ENCODE results near the gene TNIK.

DNA sequence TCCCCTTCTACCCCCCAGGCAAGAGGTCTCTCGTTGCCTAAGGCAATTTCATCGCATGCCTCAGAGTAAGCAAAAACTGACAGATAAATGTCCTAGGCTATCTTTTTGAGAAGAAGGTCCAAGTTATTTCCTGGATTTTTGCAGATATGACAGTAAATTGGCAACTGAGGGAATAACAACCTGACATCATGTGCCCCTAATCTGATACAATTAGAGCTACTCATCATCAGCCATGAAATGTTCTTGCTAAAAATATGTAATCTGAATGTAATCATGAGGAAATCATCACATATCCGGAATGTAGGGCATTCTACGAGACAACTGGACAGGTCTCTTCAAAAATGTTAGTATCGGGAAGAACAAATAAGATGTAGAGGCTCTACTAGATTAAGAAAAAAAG, 44.1 kb downstream of the TNIK start:
- TF ChIP-seq EZH2phosphoT487 (IDR thresholded peaks at IDR 0.05; ENCODE audit: borderline replicate concordance, low read length) (no peak), EZH2 (IDR thresholded peaks at IDR 0.05; ENCODE audit: low read length, unreplicated experiment) (no peak)
- TF ChIP-seq, protein P1, sequence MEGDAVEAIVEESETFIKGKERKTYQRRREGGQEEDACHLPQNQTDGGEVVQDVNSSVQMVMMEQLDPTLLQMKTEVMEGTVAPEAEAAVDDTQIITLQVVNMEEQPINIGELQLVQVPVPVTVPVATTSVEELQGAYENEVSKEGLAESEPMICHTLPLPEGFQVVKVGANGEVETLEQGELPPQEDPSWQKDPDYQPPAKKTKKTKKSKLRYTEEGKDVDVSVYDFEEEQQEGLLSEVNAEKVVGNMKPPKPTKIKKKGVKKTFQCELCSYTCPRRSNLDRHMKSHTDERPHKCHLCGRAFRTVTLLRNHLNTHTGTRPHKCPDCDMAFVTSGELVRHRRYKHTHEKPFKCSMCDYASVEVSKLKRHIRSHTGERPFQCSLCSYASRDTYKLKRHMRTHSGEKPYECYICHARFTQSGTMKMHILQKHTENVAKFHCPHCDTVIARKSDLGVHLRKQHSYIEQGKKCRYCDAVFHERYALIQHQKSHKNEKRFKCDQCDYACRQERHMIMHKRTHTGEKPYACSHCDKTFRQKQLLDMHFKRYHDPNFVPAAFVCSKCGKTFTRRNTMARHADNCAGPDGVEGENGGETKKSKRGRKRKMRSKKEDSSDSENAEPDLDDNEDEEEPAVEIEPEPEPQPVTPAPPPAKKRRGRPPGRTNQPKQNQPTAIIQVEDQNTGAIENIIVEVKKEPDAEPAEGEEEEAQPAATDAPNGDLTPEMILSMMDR (conservative IDR thresholded peaks at IDR 0.05; ENCODE audit: low read depth, low read length), result no peak
